Stimulated activated CD8-positive, alpha-beta memory T cell treated with anti-CD3 and anti-CD28 coated beads, Interleukin-4, amount 100 ng/mL, for 24 hours (primary cell): ENCODE data around the gene PRPSAP1.

Experiments used
- DNase-seq: peaks from one replicate; pipeline ENCODE4 v3.0.0-alpha.2; 2020; ENCODE audit warnings: low read depth

Gene PRPSAP1

DNA sequence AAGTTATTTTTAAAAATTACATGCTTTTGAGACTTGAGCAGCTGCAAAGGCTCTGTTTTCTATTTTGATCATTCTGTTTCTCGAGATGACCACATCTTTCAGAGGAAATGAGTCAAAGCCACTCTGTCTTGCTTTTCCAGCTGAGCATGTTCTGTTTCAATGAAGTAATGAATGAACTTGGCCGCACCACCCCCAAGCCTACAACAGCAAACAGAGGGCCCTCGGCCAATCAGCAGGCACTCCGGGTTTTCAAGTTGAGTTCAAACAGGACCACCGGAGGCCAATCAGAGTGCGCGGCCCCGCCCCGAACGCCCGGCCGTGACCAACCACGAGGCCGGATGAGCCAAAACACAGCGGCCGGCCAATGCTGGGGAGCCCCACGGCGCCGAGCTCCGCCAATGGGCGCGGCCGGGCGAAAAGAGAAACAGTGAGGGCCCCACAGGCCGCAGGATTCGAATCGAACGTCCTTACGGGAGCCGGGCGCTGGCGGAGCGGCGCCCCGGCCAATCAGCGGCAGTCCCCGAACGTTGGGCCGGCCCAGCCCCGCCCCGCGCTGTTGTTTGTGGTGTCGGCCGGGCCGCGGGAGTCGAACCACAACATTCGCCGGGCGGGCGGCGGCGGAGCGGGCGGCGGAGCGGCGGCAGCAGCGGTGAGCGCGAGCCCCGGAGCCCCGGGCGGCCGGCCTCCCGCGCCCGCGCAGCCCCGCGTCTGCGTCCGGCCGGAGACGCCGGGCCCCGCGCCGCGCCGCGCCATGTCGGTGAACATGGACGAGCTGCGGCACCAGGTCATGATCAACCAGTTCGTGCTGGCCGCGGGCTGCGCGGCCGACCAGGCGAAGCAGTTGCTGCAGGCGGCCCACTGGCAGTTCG is 88.7 kb downstream of the PRPSAP1 start, which contains the start of gene UBALD2:
UBALD2 (plus strand) TSS at position 594 of the 869 bp plus-strand sequence; CDS start at position 752, 158 bp downstream.
- DNase-seq: peak; percentile 98

DNA sequence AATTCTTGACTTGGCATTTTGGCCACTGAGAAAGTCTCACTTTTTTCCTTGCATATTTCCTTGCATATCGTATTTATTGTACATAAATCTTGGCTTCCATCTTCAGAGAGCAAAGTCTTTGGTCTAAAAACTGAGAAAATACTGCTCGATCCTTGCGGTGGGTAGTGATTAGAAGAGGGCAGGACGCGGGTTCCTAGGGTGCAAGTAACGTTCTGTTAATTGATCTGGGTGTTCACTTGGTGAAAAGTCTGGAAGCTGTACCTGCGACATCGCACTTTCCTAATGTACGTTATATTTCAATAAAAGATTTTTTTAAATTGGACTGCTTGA is 89.3 kb downstream of the PRPSAP1 start:
- no peak for DNase-seq

DNA sequence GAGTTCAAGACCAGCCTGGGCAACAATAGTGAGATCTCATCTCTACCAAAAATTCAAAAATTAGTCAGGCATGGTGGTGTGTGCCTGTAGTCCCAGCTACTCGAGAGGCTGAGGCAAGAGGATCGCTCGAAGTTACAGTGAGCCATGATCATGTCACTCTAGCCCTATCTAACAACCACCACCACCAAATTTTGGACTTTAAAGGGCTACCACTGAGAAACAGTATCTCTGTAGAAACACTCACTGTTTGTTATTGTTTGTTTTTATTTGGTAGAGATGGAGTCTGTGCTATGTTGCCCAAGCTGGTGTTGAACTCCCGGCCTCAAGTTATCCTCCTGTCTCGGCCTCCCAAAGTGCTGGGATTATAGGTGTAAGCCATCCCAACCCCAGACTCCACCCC is 89.8 kb downstream of the PRPSAP1 start:
- DNase-seq: no peak

DNA sequence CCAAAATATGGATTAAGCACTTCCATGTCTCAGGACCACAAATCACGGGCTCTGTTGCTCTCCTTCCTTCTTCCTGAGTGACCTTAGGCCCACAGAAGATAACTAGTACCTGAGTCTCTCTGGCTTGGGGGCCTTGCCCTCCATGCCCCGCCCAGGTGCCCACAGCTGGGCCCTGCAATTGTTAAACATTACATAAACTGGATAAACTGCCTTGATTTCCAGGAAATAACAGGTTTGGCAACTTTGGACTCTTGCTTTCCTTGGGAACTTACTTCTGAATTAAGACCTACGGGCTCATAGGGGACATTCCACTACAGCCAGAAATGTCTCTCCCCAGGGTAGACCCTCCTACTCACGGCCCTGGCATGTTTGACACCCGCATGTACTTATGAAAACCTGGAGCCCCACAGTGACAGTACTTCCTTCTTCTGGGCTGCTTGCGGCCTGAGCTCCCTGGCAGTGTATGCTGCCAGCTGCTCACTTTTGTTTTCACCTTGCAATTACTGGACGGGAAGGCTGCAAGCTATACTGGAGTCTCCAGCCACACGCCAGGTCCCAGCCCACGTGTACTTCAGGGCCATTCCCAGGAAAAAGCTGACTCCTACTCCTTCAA is 90.9 kb downstream of the PRPSAP1 start:
- no peak for DNase-seq

DNA sequence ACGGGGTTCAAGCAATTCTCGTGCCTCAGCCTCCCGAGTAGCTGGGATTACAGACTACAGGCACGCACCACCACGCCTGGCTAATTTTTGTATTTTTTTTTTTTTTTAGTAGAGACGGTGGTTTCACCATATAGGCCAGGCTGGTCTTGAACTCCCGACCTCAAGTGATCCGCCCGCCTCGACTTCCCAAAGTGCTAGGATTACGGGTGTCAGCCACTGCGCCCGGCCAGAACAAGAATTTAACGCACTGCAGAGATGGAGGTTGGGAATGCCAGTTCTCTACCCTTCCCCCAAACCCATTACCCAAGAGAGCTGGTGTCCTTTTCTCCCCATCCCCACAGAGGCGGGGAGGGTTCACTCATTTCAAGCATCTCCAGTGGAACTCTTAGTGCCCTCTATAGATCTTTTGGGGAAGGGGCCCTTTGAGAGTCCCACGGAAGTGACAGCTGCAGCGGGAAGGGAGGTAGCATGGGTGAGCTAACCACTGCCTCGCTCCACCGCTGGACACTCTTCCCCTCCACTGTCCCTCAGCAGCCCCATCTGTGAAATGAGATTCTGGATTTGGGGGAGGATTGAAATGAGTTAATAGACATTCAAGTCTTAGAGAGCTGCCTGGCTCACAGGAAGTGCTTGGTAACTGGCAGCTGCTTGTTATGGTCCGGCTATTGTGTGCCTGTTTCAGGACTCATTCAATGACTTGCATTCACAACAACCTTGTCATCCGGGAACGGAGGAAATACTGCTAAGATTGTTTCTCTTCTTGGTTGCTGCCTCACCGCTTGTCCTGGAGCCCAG is 92.1 kb downstream of the PRPSAP1 start:
- no peak for DNase-seq

DNA sequence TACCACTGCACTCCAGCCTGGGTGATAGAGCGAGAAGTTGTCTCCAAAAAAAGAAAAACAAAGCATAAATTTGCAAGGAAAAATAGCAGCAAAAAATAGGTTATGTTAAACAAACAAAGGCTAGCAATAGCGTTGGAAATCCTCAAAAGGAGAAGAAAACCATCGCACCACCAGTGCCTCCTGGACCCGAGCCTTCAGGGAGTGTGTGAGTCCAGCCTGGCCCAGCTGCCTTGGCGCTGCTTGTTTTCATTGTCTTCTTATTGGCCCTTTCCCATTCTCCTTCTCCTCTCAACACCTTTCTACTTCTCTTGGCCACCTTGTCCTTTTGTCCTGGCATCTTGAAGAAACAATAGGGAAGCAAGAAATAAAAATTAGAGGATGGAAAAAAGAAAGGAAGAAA is 93.0 kb downstream of the PRPSAP1 start:
- no peak for DNase-seq

DNA sequence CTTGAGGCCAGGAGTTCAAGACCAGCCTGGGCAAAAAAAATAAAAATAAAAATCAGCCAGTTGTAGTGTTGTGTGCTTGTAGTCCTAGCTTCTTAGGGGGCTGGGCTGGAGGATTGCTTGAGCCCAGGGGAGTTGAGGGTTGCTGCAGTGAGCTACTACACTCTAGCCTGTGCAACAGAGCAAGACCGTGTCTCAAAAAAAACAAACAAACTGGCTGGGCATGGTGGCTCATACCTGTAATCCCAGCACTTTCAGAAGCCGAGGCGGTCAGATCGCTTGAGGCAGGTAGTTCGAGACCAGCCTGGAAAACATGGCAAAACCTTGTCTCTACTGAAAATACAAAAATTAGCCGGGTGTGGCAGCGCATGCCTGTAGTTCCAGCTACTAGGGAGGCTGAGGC is 93.5 kb downstream of the PRPSAP1 start:
- no peak for DNase-seq
